NCI-H2081 (cell line): ENCODE results near the gene CNTNAP3.
"Not testable (repeated sequence)": the region's sequence is repeated elsewhere in the genome, so short reads cannot be mapped to it uniquely, and the experiment has no call there.

ENCODE experiments used
- DNase-seq, 2 experiments: peaks; one replicate each; lab custom pipeline; 2025; lab: John Stamatoyannopoulos, UW

CNTNAP3 gene

GRCh38 chr9:39067683-39068082 is 220.3 kb downstream of the CNTNAP3 start:
- DNase-seq, result not testable (repeated sequence)

GRCh38 chr9:39062966-39063365 is 225.0 kb downstream of the CNTNAP3 start:
- DNase-seq, result not testable (repeated sequence)

- DNase-seq, result not testable (repeated sequence)
Observed at GRCh38 chr9:39054453-39054852, 233.5 kb downstream of the CNTNAP3 start.

- DNase-seq, result not testable (repeated sequence)
Observed at GRCh38 chr9:39046833-39047232, 241.1 kb downstream of the CNTNAP3 start.

- not testable (repeated sequence) for DNase-seq
Observed at GRCh38 chr9:39042352-39042803, 245.6 kb downstream of the CNTNAP3 start.

- DNase-seq, result not testable (repeated sequence)
Observed at GRCh38 chr9:39041774-39042173, 246.2 kb downstream of the CNTNAP3 start.

GRCh38 chr9:39039148-39039547 is 248.8 kb downstream of the CNTNAP3 start:
- DNase-seq, result not testable (repeated sequence)

- DNase-seq, result not testable (repeated sequence)
Observed at GRCh38 chr9:39038221-39038620, 249.7 kb downstream of the CNTNAP3 start.

- not testable (repeated sequence) for DNase-seq
Observed at GRCh38 chr9:39033849-39034248, 254.1 kb downstream of the CNTNAP3 start.

GRCh38 chr9:39030204-39031019 is 257.6 kb downstream of the CNTNAP3 start:
- DNase-seq, result not testable (repeated sequence)

- DNase-seq, result not testable (repeated sequence)
Observed at GRCh38 chr9:39028855-39029254, 259.1 kb downstream of the CNTNAP3 start.

GRCh38 chr9:39028168-39028567 is 259.8 kb downstream of the CNTNAP3 start:
- not testable (repeated sequence) for DNase-seq

GRCh38 chr9:39025911-39026588 is 261.9 kb downstream of the CNTNAP3 start:
- DNase-seq, result not testable (repeated sequence)
